ENCODE results near the gene BPGM.

BPGM gene

GRCh38 chr7:134646425-134647305, at the start of gene BPGM:
Gene BPGM (plus strand): TSS chr7:134646853. CDS start chr7:134661508, 14,655 bp downstream.
- DNase-seq, result peak; percentile 98 to 99

DNA sequence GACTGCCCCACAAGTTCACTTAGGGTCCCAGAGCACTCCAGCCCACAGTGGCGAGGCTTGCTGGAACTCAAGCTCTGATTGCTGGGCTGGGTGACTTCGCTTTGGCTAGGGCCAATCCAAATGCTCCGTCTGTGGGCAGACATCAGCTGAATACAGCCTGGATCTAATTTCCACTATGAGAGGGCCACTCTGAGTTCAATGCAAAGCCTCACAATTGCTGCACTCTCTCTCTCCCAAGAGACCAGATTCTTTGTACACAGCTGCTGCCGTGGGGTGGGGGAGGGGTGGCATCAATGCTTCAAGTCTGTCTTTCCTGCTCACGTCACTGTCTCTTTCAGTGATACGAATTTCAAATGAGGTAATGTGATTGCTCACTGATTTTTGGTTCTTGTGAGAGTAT, 47.3 kb upstream of the BPGM start:
- DNase-seq, result peak; percentile 18 to 58

GRCh38 chr7:134601459-134601858, 45.2 kb upstream of the BPGM start:
- no peak for DNase-seq

DNA sequence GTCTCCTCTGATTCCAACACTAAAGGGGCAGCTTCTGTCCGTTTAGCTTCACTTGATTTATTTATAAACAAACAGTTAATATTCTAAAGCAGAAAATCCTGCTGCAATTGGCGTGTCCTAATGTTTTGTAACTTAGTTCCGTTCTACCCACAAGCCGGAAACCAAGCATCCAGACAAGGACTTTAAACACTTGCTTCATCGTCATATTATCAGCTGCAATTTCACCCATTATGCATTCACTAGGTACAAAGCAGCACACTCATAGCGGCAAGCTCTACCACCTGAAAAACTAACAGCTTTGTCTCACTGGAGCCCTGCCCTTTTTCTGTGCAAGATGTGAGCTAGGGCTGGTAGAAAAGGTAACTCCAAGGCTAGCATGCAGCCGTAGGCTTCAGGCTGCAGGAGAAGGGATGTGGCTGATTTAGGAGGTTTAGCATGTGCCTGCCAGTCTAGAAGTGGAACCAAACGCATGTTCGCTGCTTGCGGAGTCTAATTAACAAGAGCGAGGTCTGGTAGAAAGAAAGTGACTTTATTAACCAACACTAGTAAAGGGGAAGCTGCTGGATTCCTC, 43.7 kb upstream of the BPGM start:
- no peak for DNase-seq

DNA sequence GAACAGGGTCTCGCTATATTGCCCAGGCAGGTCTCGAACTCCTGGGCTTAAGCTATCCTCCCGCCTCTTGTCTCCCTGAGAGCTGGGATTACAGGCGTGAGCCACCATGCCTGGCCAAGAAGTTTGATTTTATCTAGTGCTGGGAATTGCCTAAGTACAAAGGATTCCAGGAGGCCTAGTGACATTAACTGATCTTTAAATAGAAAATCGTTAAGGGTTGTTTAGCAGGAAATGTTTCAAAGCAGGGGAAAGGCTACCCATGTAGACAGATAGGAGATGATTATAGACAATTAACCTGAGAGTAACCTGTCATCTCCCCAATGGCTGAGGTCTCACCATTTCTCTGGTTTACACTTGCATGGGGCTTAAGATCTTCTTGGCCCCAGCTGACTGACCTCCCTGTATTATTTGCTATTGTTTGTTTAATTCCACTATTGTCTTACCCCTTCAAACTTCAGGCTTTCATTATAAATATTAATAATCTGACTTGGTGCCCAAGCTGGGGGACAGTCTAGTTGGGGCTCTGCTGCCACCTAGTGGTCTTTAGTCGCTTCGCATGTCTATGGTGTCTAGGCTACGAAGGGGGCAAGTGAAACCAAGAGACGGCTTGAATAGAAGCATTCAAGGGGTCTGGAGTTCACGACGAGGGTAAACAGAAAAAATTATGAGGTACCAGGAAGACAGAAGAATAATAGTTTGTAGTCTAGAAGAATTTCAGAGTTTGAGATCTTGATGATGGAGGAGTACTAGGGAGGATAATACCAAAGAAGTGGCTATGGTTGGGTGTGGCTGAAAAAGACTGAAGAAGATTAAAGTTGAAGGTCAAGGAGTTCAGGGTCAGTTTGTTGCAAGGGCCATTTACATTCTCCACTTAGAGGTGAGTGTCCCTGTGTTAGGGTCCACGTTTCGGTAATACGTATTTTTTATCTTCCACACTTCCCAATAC, 40.4 kb upstream of the BPGM start:
- peak in 1 of 2 experiments; percentile 49 for DNase-seq

GRCh38 chr7:134611611-134612151, 35.0 kb upstream of the BPGM start:
- no peak for DNase-seq

- no peak for DNase-seq
These were observed 34.5 kb upstream of the BPGM start for GRCh38 chr7:134612197-134612596.

- no peak for DNase-seq
These were observed 32.9 kb upstream of the BPGM start for GRCh38 chr7:134613623-134614347.

DNA sequence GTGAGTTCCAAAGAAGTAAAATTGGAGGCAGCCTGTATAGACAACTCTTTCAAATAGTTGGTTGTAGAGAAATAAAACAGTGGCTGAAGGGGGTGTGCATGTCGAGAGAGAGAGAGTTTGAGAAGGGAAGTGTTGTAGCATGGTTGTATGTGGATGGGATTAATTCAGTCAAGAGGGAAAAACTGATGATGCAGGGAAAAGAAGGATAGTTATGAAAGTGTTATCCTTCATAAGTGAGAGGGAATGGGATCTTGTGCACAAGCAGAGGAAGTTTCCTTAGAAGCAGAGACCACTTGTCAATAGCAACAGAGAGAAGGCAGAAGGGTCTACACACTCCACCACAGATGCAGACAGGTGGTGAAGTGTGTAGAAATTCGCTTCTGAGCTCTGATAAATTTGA, 30.0 kb upstream of the BPGM start:
- DNase-seq, result no peak

GRCh38 chr7:134618756-134619530, 27.7 kb upstream of the BPGM start:
- no peak for DNase-seq

DNA sequence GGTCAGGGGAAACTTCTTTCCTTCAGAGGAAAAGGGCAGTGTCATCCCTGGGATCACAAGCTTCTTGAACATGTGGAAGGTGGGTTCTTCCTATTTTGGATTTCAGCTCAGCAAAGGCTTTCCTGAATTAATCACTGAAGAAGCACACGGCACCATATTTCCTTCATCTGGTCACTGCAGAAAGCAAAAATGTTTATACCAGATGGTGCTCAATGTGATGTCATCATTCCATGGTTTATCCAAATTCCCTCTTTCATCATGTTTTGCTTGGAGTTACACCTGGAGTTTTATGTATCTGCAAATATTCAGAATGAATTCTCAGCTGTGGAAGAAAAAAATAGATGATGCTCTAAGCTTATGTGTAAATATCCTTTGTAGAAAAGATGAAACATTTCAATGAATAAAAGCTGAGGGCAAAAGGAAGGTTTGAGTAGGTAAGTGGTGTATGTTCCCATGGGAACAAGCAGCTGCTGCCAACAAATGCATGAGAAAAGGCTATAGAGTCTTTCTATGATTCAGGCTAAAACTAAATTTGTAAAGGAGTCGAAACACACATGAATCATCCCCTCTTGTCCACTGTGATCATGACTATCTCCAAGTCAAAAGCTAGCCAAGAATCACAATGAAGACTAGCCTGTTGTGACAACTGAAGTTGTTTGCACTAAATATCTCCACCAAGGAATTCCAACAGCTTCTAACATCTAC, 26.9 kb upstream of the BPGM start:
- no peak for DNase-seq

DNA sequence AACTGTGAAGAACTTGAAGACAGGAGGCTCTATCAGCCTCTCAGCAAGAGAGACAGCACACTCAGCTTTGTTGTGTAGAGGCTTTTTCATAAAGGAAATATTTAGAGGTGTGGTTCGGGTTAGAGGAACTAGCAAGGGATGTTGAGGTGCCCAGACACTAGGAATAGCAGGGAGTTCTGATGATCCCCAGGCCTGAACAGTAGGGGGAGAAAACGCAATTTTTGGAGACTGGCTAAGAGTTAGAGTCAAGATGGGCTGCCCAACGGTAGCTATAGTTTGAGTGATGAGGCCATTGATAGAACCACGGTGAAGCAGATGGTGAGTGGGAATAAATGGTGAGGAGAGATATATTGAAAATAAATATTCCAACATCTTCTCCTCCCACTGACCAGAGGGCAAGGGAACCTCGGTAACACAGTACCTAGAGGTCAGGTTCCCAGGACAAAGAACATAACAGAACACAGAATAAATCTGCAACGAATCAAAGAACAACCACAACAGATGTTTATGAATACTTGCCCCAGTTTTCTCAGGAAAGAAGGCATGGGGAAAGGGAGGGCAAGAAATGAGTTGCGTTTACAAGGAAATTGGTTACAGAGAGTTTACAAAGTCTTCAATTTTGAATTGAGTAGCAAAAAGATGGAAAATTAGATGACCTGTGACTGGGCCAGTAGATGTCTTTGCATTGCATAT, 24.2 kb upstream of the BPGM start:
- DNase-seq, result no peak

- no peak for DNase-seq
These were observed 23.5 kb upstream of the BPGM start for GRCh38 chr7:134623193-134623592.

GRCh38 chr7:134625550-134625949, 21.1 kb upstream of the BPGM start:
- no peak for DNase-seq

DNA sequence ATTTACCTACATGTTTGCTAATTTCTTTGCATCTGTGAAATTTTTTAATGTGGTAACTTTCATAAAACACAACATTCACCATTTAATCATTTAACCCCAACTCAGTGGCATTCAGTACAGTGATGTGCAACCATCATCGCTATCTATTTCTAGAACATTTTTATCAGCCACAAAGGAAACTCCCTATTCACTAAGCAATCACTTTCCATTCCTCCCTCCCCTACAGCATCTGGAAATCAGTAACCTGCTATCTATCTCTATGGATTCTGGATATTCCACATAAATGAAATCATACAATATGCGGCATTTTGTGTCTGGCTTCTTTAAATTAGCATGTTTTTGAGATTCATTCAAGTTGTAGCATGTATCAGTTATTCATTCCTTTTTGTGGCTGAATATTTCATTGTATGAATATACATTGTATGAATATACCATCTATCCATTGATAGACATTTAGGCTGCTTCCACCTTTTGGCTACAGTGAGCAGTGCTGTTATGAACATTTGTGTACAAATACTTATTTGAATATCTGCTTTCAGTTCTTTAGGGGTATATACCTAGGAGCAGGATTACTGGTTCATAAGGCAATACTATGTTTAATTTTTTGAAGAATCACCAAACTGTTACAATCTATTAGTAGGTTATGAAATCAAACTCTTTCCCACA, 19.4 kb upstream of the BPGM start:
- no peak for DNase-seq

DNA sequence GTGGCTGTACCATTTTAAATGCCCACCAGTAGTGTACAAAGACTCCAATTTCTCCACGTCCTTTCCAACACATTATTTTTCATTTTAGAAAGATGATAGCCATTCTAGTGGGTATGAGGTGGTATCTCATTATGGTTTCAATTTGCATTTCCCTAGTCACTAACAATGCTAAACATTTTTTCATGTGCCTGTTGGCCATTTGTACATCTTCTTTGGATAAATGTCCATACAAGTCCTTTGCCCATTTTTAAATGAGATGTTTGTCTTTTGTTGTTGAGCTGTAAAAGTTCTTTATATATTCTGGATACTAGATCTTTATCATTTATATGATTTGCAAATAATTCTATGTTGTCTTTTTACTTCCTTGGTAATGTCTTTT, 18.9 kb upstream of the BPGM start:
- DNase-seq, result no peak

- no peak for DNase-seq
These were observed 17.2 kb upstream of the BPGM start for GRCh38 chr7:134629445-134629844.

- DNase-seq, result no peak
These were observed 16.4 kb upstream of the BPGM start for GRCh38 chr7:134630237-134630636.

DNA sequence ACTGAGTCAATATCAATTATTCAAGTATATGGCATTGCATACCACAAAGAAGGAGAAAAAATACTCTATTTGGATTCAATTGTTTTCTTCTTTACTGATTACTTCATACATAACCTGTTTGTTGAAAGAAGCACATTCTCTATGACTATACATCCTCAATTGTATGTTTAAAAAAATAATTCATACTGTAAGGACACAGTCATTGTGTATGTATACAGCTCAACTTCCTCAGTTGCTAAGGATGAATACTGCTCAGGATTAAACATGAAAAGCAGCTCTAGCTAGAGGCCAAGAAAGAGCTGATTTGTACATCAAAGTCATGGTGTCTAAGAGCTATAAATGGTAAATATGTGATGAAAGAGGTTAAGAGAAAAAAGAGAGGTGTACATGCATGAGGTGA, 15.8 kb upstream of the BPGM start:
- DNase-seq, result no peak

GRCh38 chr7:134632052-134632451, 14.6 kb upstream of the BPGM start:
- no peak for DNase-seq
